Loucy (cell line): Measurements from ENCODE around the gene TXNDC11.

ENCODE experiments used
- H2AFZ ChIP-seq: fragments of 200-600 bp; sonication (generic); 2 replicates; pipeline ENCODE4 v1.6.0; 2016; ENCODE audit warnings: antibody characterized with exemption, mild to moderate bottlenecking, low read length, moderate library complexity
- H3F3A ChIP-seq: fragments of 200-600 bp; 2 replicates; pipeline ENCODE4 v1.6.0; 2016; ENCODE audit warnings: antibody characterized with exemption, low read depth, mild to moderate bottlenecking
- H3K27me3 ChIP-seq: fragments of 200-600 bp; sonication (generic); 2 replicates; pipeline ENCODE4 v1.6.1; 2014; ENCODE audit warnings: low read length, mild to moderate bottlenecking; ENCODE audit not compliant: insufficient read depth, poor library complexity, severe bottlenecking
- H3K36me3 ChIP-seq: fragments of 200-600 bp; sonication (generic); 2 replicates; pipeline ENCODE4 v1.6.1; 2016; ENCODE audit warnings: low read length; ENCODE audit not compliant: insufficient read depth
- H3K4me1 ChIP-seq: fragments of 200-600 bp; sonication (generic); 2 replicates; pipeline ENCODE4 v1.5.1; 2014; ENCODE audit warnings: low read length, mild to moderate bottlenecking; ENCODE audit not compliant: insufficient read depth, poor library complexity, severe bottlenecking
- H3K4me2 ChIP-seq: fragments of 200-600 bp; sonication (generic); 2 replicates; pipeline ENCODE4 v1.6.0; 2014; ENCODE audit warnings: antibody characterized with exemption, low read length, low read depth, mild to moderate bottlenecking; ENCODE audit not compliant: poor library complexity, severe bottlenecking
- H3K4me3 ChIP-seq: fragments of 200-600 bp; sonication (generic); 2 replicates; pipeline ENCODE4 v1.5.1; 2014; ENCODE audit warnings: low read length, mild to moderate bottlenecking, mixed read lengths; ENCODE audit not compliant: poor library complexity, severe bottlenecking
- H3K79me2 ChIP-seq: fragments of 200-600 bp; sonication (generic); 2 replicates; pipeline ENCODE4 v1.6.1; 2014; ENCODE audit warnings: low read length; ENCODE audit not compliant: insufficient read depth
- H3K9ac ChIP-seq: fragments of 200-600 bp; sonication (generic); 2 replicates; pipeline ENCODE4 v1.6.0; 2014; ENCODE audit warnings: mild to moderate bottlenecking, low read depth, low read length, moderate library complexity; ENCODE audit not compliant: poor library complexity, severe bottlenecking
- H3K9me2 ChIP-seq: fragments of 200-600 bp; sonication (generic); replicated peaks from 2 replicates; pipeline ENCODE4 v1.6.1; 2016; ENCODE audit warnings: low read depth, low read length, mixed read lengths
- H3K9me3 ChIP-seq: fragments of 200-600 bp; sonication (generic); 2 replicates; pipeline ENCODE4 v1.6.1; 2014; ENCODE audit warnings: mild to moderate bottlenecking, antibody characterized with exemption, low read length, low read depth; ENCODE audit not compliant: insufficient read depth
- H4K20me1 ChIP-seq: fragments of 200-600 bp; sonication (generic); 2 replicates; pipeline ENCODE4 v1.6.0; 2014; ENCODE audit warnings: antibody characterized with exemption, low read length, mild to moderate bottlenecking; ENCODE audit not compliant: insufficient read depth, poor library complexity, severe bottlenecking
- CTCF ChIP-seq: fragments of 200-600 bp; sonication (generic); conservative IDR thresholded peaks from 2 replicates; pipeline ENCODE4 v1.5.1; 2014; ENCODE audit warnings: mild to moderate bottlenecking, antibody characterized with exemption, low read length
- EZH2phosphoT487 ChIP-seq: fragments of 200-600 bp; IDR thresholded peaks from 2 replicates; pipeline ENCODE4 v1.6.1; 2018; ENCODE audit warnings: antibody characterized with exemption, mild to moderate bottlenecking, moderate library complexity, borderline replicate concordance

The TXNDC11 gene

GRCh38 chr16:11673091-11674000, 69.3 kb downstream of the TXNDC11 start:
- H3F3A ChIP-seq: no peaks in the 10 kb centered on the region
- H3K9me2 ChIP-seq: no peaks in the 10 kb centered on the region
- peak overlapping the region; percentile 54 for H3K4me2 ChIP-seq
- H3K9ac ChIP-seq: peak overlapping the region; percentile 43
- H3K9me3 ChIP-seq: no peaks in the 10 kb centered on the region
- peaks cover 28% of the 10 kb centered on the region; the same call in 1 of the 2 replicates for H3K79me2 ChIP-seq
- no peaks in the 10 kb centered on the region for H4K20me1 ChIP-seq
- H3K4me1 ChIP-seq: peaks cover 14% of the 10 kb centered on the region
- no peak overlapping the region for H2AFZ ChIP-seq
- no peak for TF ChIP-seq CTCF
- no peak for TF ChIP-seq EZH2phosphoT487
- H3K36me3 ChIP-seq: peaks cover 7% of the 10 kb centered on the region; the same call in 1 of the 2 replicates
- H3K27me3 ChIP-seq: no peaks in the 10 kb centered on the region
- peak overlapping the region; percentile 51 for H3K4me3 ChIP-seq

GRCh38 chr16:11672206-11673090, 70.2 kb downstream of the TXNDC11 start:
- no peaks in the 10 kb centered on the region for H3K9me2 ChIP-seq
- no peaks in the 10 kb centered on the region for H4K20me1 ChIP-seq
- peak overlapping the region; percentile 54 for H3K4me2 ChIP-seq
- peaks cover 28% of the 10 kb centered on the region; the same call in 1 of the 2 replicates for H3K79me2 ChIP-seq
- no peaks in the 10 kb centered on the region for H3K27me3 ChIP-seq
- peak overlapping the region; percentile 51 for H3K4me3 ChIP-seq
- peaks cover 4% of the 10 kb centered on the region; the same call in 1 of the 2 replicates for H3K36me3 ChIP-seq
- H3K4me1 ChIP-seq: peaks cover 14% of the 10 kb centered on the region
- H3F3A ChIP-seq: no peaks in the 10 kb centered on the region
- peak overlapping the region; percentile 43 for H3K9ac ChIP-seq
- H2AFZ ChIP-seq: no peak overlapping the region
- no peaks in the 10 kb centered on the region for H3K9me3 ChIP-seq
- TF ChIP-seq CTCF: no peak

- TF ChIP-seq CTCF (no peak), EZH2phosphoT487 (no peak)
- Histone ChIP-seq H3K9ac (no peak overlapping the region), H3K9me3 (no peaks in the 10 kb centered on the region), H3F3A (no peaks in the 10 kb centered on the region), H3K79me2 (peaks cover 28% of the 10 kb centered on the region; the same call in 1 of the 2 replicates), H2AFZ (no peak overlapping the region), H3K27me3 (no peaks in the 10 kb centered on the region), H3K9me2 (no peaks in the 10 kb centered on the region), H3K4me2 (peak overlapping the region; percentile 54), H3K4me1 (peaks cover 14% of the 10 kb centered on the region), H3K4me3 (no peak overlapping the region), H4K20me1 (no peaks in the 10 kb centered on the region), H3K36me3 (no peaks in the 10 kb centered on the region)
Observed at GRCh38 chr16:11671676-11672075, 71.0 kb downstream of the TXNDC11 start.
